Activated naive CD4-positive, alpha-beta T cell treated with anti-CD3 and anti-CD28 coated beads, Interleukin-2, amount 10 ng/mL, durations not matched to agents 7 days and 5 days (primary cell): ENCODE results near the gene KAZALD1.

Source experiments
- CTCF ChIA-PET: fragments of 350-600 bp; sonication (Branson Sonifier 250); formaldehyde crosslinking; loops from one replicate; lab custom pipeline; 2021; ENCODE audit warnings: antibody characterized with exemption; lab: Charles Lee
- DNase-seq: peaks from one replicate; pipeline ENCODE4 v3.0.0-alpha.2; 2020
- H3K27ac Mint-ChIP-seq: one replicate; pipeline ENCODE4 v1.8.0; 2021; ENCODE audit warnings: mild to moderate bottlenecking, moderate library complexity, mixed read lengths
- H3K27me3 Mint-ChIP-seq: one replicate; pipeline ENCODE4 v1.8.0; 2021; ENCODE audit warnings: mild to moderate bottlenecking, mixed read lengths
- H3K36me3 Mint-ChIP-seq: one replicate; pipeline ENCODE4 v1.8.0; 2021; ENCODE audit warnings: mixed read lengths
- H3K4me1 Mint-ChIP-seq: one replicate; pipeline ENCODE4 v1.8.0; 2021; ENCODE audit warnings: mixed read lengths
- H3K4me3 Mint-ChIP-seq: one replicate; pipeline ENCODE4 v1.8.0; 2021; ENCODE audit warnings: mild to moderate bottlenecking, moderate library complexity, mixed read lengths
- H3K9me3 Mint-ChIP-seq: one replicate; pipeline ENCODE4 v1.8.0; 2021; ENCODE audit warnings: mixed read lengths

KAZALD1 gene

DNA sequence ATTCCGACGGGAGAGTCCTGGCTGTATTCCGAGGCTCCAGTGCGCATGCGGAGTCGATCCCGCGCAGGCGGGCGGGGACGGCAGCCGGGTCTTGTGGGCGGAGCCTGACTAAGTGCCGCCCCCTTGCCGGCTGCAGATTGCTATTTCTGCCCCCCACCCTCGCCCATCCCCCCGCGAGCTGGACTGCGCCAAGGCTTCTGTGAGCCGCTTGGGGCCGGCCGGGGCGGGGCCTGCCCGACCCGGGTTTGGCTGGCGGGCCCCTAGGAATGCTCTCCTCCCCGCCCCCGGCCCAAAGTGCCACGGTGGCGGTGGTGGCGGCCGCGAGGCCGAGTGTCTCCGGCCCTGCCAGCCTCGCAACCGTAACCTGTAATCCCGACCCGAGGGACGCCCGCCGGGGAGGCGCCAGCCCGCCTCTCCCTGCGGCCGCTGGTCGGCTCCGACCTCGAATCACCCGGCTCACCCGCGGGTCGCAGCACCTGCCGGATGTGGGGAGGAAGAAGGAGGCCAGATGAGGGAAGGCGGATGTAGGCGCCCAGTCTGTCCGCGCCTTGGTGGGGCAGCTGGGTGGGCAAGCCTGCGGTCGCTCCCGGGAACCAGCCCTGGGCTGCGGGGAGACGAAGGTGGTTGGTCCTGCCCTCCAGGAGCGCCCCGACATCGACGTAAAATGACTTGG lies 702 bp upstream of the KAZALD1 start:
- peak; percentile 92 for DNase-seq
- CTCF ChIA-PET: interaction anchor here (0.6 to 11.9 kb wide), 13 partner anchors 8 to 931 kb away, joined by 3 to 140 read pairs (median 4); no protein-coding TSS in a partner anchor
- H3K36me3 Mint-ChIP-seq: peaks cover 16% of the 10 kb centered on the region
- H3K9me3 Mint-ChIP-seq: no peaks in the 10 kb centered on the region
- peak overlapping the region; percentile 75 for H3K4me3 Mint-ChIP-seq
- H3K4me1 Mint-ChIP-seq: peaks cover 57% of the 10 kb centered on the region
- H3K27me3 Mint-ChIP-seq: peaks cover 47% of the 10 kb centered on the region
- peak overlapping the region; percentile 81 for H3K27ac Mint-ChIP-seq

- H3K27me3 Mint-ChIP-seq: peaks cover 60% of the 10 kb centered on the region
- H3K9me3 Mint-ChIP-seq: no peaks in the 10 kb centered on the region
- DNase-seq: peak; percentile 69
- peak overlapping the region; percentile 52 for H3K4me3 Mint-ChIP-seq
- no peak overlapping the region for H3K27ac Mint-ChIP-seq
- peaks cover 8% of the 10 kb centered on the region for H3K36me3 Mint-ChIP-seq
- peaks cover 59% of the 10 kb centered on the region for H3K4me1 Mint-ChIP-seq
- CTCF ChIA-PET: interaction anchor here (0.9 to 11.9 kb wide), 7 partner anchors 9 to 79 kb away, joined by 3 to 140 read pairs (median 4); no protein-coding TSS in a partner anchor
Observed at GRCh38 chr10:101062232-101063049, 652 bp downstream of the KAZALD1 start.

DNA sequence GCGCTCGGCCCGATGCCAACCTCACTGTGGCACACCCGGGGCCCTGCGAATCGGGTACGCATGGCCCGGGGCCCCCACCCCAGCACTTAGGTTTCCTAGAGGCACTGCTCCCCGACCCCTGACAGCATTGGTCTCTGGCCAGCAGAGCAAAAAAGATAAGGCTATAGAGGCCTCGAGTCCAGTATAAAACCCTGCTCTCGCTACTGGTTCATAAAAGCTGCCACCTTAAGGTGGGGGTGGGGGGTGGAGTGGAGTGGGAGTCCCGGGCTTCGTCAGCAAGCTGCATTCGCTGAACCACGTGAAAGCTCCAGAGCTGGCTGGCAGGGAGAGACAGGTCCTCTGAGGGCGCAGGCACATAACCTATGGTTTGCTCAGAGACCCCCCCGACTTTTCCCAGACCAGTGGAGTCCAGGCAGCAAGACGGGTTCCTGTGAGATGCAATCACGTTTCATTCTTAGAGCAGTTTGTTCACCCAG lies 1.3 kb downstream of the KAZALD1 start:
- Mint-ChIP-seq H3K36me3 (peaks cover 8% of the 10 kb centered on the region), H3K27me3 (peaks cover 66% of the 10 kb centered on the region), H3K27ac (no peak overlapping the region), H3K9me3 (no peaks in the 10 kb centered on the region), H3K4me1 (peaks cover 60% of the 10 kb centered on the region), H3K4me3 (no peak overlapping the region)
- CTCF ChIA-PET: interaction anchor here (1.0 to 11.9 kb wide), 5 partner anchors 9 to 79 kb away, joined by 3 to 140 read pairs (median 17); no protein-coding TSS in a partner anchor
- DNase-seq: no peak

- Mint-ChIP-seq H3K27ac (no peak overlapping the region), H3K9me3 (no peaks in the 10 kb centered on the region), H3K36me3 (peaks cover 8% of the 10 kb centered on the region), H3K27me3 (peaks cover 66% of the 10 kb centered on the region), H3K4me1 (peaks cover 56% of the 10 kb centered on the region), H3K4me3 (no peak overlapping the region)
- CTCF ChIA-PET: interaction anchor here (1.0 to 11.9 kb wide), 8 partner anchors 8 to 78 kb away, joined by 3 to 140 read pairs (median 31); no protein-coding TSS in a partner anchor
- no peak for DNase-seq
Observed at GRCh38 chr10:101063548-101064414, 2.0 kb downstream of the KAZALD1 start.

DNA sequence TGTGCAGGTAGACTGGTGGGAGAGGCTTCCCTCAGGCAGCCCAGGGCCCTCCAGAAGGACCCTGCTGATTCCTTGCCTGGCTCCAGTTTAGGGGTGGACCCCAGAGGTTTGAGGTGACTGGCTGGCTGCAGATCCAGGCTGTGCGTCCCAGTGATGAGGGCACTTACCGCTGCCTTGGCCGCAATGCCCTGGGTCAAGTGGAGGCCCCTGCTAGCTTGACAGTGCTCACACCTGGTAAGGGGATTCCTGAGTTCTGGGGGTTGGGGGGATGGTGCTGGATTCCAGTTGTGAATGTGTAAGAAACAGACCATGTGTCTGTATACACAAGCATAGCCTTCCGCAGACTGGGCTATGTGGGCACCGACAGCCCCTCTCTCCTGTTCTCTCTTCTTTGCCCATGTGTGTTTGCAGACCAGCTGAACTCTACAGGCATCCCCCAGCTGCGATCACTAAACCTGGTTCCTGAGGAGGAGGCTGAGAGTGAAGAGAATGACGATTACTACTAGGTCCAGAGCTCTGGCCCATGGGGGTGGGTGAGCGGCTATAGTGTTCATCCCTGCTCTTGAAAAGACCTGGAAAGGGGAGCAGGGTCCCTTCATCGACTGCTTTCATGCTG lies 2.7 kb downstream of the KAZALD1 start:
- Mint-ChIP-seq H3K27ac (no peak overlapping the region), H3K27me3 (peaks cover 66% of the 10 kb centered on the region), H3K4me3 (no peak overlapping the region), H3K36me3 (peaks cover 6% of the 10 kb centered on the region), H3K4me1 (peaks cover 49% of the 10 kb centered on the region), H3K9me3 (no peaks in the 10 kb centered on the region)
- no peak for DNase-seq
- CTCF ChIA-PET: interaction anchor here (1.2 to 11.9 kb wide), 5 partner anchors 12 to 78 kb away, joined by 5 to 140 read pairs (median 45); no protein-coding TSS in a partner anchor

GRCh38 chr10:101065481-101066145 lies 3.8 kb downstream of the KAZALD1 start:
- Mint-ChIP-seq H3K27me3 (peaks cover 70% of the 10 kb centered on the region), H3K9me3 (no peaks in the 10 kb centered on the region), H3K4me1 (peaks cover 43% of the 10 kb centered on the region), H3K27ac (peak overlapping the region; percentile 33), H3K4me3 (no peak overlapping the region), H3K36me3 (no peaks in the 10 kb centered on the region)
- no peak for DNase-seq
- CTCF ChIA-PET: interaction anchor here (1.2 to 11.9 kb wide), 5 partner anchors 13 to 77 kb away, joined by 5 to 140 read pairs (median 45); no protein-coding TSS in a partner anchor

- Mint-ChIP-seq H3K27me3 (peaks cover 77% of the 10 kb centered on the region), H3K4me1 (peaks cover 42% of the 10 kb centered on the region), H3K27ac (no peak overlapping the region), H3K36me3 (no peaks in the 10 kb centered on the region), H3K9me3 (no peaks in the 10 kb centered on the region), H3K4me3 (peak overlapping the region; percentile 45)
- CTCF ChIA-PET: interaction anchor here (1.0 to 11.9 kb wide), 6 partner anchors 10 to 48 kb away, joined by 4 to 140 read pairs (median 29); partner anchors contain the start of genes PDZD7 and SFXN3
- peak; percentile 67 for DNase-seq
Observed at GRCh38 chr10:101066146-101066895, 4.5 kb downstream of the KAZALD1 start.

GRCh38 chr10:101066896-101067355 lies 5.1 kb downstream of the KAZALD1 start:
- H3K27me3 Mint-ChIP-seq: peaks cover 78% of the 10 kb centered on the region

DNA sequence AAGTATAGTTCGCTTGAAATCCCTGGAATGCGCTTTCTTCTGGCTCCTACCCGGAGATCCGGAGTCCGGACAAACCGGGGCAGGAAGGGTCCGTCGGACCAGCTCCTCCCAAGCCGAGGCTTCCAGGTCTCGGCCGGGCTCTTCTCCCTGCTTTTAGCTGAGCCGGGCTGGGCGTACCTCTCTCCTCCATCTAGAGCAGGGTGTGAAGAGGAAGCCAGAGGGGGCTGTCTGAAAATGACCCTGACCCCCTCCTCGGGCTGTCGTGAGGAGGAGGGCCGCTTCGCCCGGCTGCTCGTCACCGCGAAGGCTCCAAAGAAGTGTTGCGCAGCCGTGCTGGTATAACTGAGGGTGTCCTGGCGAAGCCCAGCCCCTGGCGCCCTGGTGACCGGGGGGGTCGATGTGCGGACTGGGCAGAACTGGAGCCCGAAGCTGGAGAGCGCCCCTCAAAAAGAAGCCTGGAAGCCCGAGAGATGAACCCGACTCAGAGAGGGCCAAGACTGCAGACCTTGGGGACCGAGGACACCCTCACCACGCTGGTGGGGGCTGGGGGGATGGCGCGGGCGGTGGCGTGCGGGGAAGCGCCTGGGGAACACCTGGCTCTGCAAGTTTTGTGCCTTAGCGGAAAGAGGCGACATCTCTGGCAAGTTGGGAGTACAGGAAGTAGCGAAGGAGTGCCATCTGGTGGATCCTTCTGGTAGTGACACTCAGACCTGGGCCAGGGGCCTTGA lies 5.7 kb downstream of the KAZALD1 start:
- CTCF ChIA-PET: interaction anchor here (0.6 to 11.9 kb wide), 12 partner anchors 10 to 532 kb away, joined by 3 to 140 read pairs (median 8); partner anchors contain the start of genes HIF1AN, PDZD7 and SFXN3
- Mint-ChIP-seq H3K4me3 (peak overlapping the region; percentile 67), H3K27me3 (peaks cover 78% of the 10 kb centered on the region), H3K9me3 (no peaks in the 10 kb centered on the region), H3K4me1 (peaks cover 30% of the 10 kb centered on the region), H3K27ac (no peak overlapping the region), H3K36me3 (no peaks in the 10 kb centered on the region)
- peak; percentile 87 for DNase-seq

More at GRCh38 chr10:101066896-101067355, 5.1 kb downstream of the KAZALD1 start:
- peak overlapping the region; percentile 67 for H3K4me3 Mint-ChIP-seq
- H3K9me3 Mint-ChIP-seq: no peaks in the 10 kb centered on the region
- H3K4me1 Mint-ChIP-seq: peaks cover 36% of the 10 kb centered on the region
- CTCF ChIA-PET: interaction anchor here (0.6 to 11.9 kb wide), 12 partner anchors 9 to 531 kb away, joined by 3 to 140 read pairs (median 8); partner anchors contain the start of genes HIF1AN, PDZD7 and SFXN3
- no peak for DNase-seq
- no peak overlapping the region for H3K27ac Mint-ChIP-seq
- no peaks in the 10 kb centered on the region for H3K36me3 Mint-ChIP-seq

- no peak for DNase-seq
- H3K27ac Mint-ChIP-seq: no peak overlapping the region
- CTCF ChIA-PET: interaction anchor here (1.3 to 11.9 kb wide), 9 partner anchors 9 to 72 kb away, joined by 3 to 140 read pairs (median 8); partner anchors contain the start of genes PDZD7 and SFXN3
- H3K9me3 Mint-ChIP-seq: no peaks in the 10 kb centered on the region
- no peak overlapping the region for H3K4me3 Mint-ChIP-seq
- peaks cover 78% of the 10 kb centered on the region for H3K27me3 Mint-ChIP-seq
- peaks cover 21% of the 10 kb centered on the region for H3K4me1 Mint-ChIP-seq
- no peaks in the 10 kb centered on the region for H3K36me3 Mint-ChIP-seq
Observed at GRCh38 chr10:101069441-101069840, 7.7 kb downstream of the KAZALD1 start.

GRCh38 chr10:101070098-101070497 lies 8.3 kb downstream of the KAZALD1 start:
- H3K27me3 Mint-ChIP-seq: peaks cover 75% of the 10 kb centered on the region
- CTCF ChIA-PET: interaction anchor here (1.3 to 11.9 kb wide), 7 partner anchors 11 to 72 kb away, joined by 3 to 140 read pairs (median 8); no protein-coding TSS in a partner anchor
- peaks cover 21% of the 10 kb centered on the region for H3K4me1 Mint-ChIP-seq
- no peak overlapping the region for H3K27ac Mint-ChIP-seq
- no peak for DNase-seq
- H3K4me3 Mint-ChIP-seq: no peak overlapping the region
- H3K36me3 Mint-ChIP-seq: no peaks in the 10 kb centered on the region
- no peaks in the 10 kb centered on the region for H3K9me3 Mint-ChIP-seq
